Parathyroid adenoma (tissue), 2 donors: Measurements from ENCODE around the gene GPSM1.

ENCODE experiments used
- H2AFZ ChIP-seq: fragments of 300-600 bp; sonication (generic); one replicate; pipeline ENCODE4 v1.7.0; 2017; ENCODE audit warnings: antibody characterized with exemption, mild to moderate bottlenecking
- H3K27ac ChIP-seq: fragments of 300-600 bp; sonication (generic); one replicate; pipeline ENCODE4 v1.7.0; 2017
- H3K27me3 ChIP-seq: fragments of 300-600 bp; sonication (generic); one replicate; pipeline ENCODE4 v1.7.0; 2017; ENCODE audit warnings: low read length; ENCODE audit not compliant: control insufficient read depth, insufficient read depth
- H3K36me3 ChIP-seq: fragments of 300-600 bp; sonication (generic); one replicate; pipeline ENCODE4 v1.7.0; 2017; ENCODE audit warnings: low read length; ENCODE audit not compliant: control insufficient read depth, insufficient read depth
- H3K4me1 ChIP-seq: fragments of 300-600 bp; sonication (generic); one replicate; pipeline ENCODE4 v1.7.0; 2017; ENCODE audit warnings: control low read depth
- H3K4me2 ChIP-seq: fragments of 300-600 bp; sonication (generic); one replicate; pipeline ENCODE4 v1.7.0; 2017; ENCODE audit warnings: low read length
- H3K4me3 ChIP-seq: fragments of 300-600 bp; sonication (generic); one replicate; pipeline ENCODE4 v1.7.0; 2017; ENCODE audit warnings: low read depth, low read length
- H3K79me2 ChIP-seq: fragments of 300-600 bp; sonication (generic); one replicate; pipeline ENCODE4 v1.7.0; 2017; ENCODE audit warnings: control low read depth
- H3K9ac ChIP-seq: fragments of 300-600 bp; sonication (generic); one replicate; pipeline ENCODE4 v1.7.0; 2017; ENCODE audit warnings: mild to moderate bottlenecking
- H3K9me3 ChIP-seq: fragments of 300-600 bp; sonication (generic); one replicate; pipeline ENCODE4 v1.7.0; 2017; ENCODE audit warnings: low read length; ENCODE audit not compliant: control insufficient read depth
- CTCF ChIP-seq: fragments of 300-600 bp; sonication (generic); IDR thresholded peaks from one replicate; pipeline ENCODE4 v1.7.0; 2017; ENCODE audit warnings: antibody characterized with exemption, mild to moderate bottlenecking
- donor health status: primary hyperparathyroidism.

Gene GPSM1

GRCh38 chr9:136377341-136378169 is 50.2 kb downstream of the GPSM1 start:
- H3K36me3 ChIP-seq = no peaks in the 10 kb centered on the region
- H3K27ac ChIP-seq = no peak overlapping the region
- no peak overlapping the region for H3K4me3 ChIP-seq
- H3K27me3 ChIP-seq = no peaks in the 10 kb centered on the region
- no peak overlapping the region for H3K9ac ChIP-seq
- H3K79me2 ChIP-seq = no peaks in the 10 kb centered on the region
- TF ChIP-seq CTCF = no peak
- no peak overlapping the region for H2AFZ ChIP-seq
- no peaks in the 10 kb centered on the region for H3K9me3 ChIP-seq
- H3K4me2 ChIP-seq = no peak overlapping the region
- H3K4me1 ChIP-seq = no peaks in the 10 kb centered on the region

GRCh38 chr9:136378170-136379002 is 51.0 kb downstream of the GPSM1 start:
- Histone ChIP-seq H3K4me3 (no peak overlapping the region), H3K36me3 (no peaks in the 10 kb centered on the region), H3K9ac (no peak overlapping the region), H3K9me3 (no peaks in the 10 kb centered on the region), H3K79me2 (no peaks in the 10 kb centered on the region), H2AFZ (no peak overlapping the region), H3K4me1 (no peaks in the 10 kb centered on the region), H3K4me2 (no peak overlapping the region), H3K27ac (no peak overlapping the region), H3K27me3 (no peaks in the 10 kb centered on the region)
- TF ChIP-seq CTCF = no peak

GRCh38 chr9:136379003-136379287 is 51.6 kb downstream of the GPSM1 start:
- no peak overlapping the region for H3K9ac ChIP-seq

GRCh38 chr9:136379401-136379800 is 52.1 kb downstream of the GPSM1 start:
- H3K79me2 ChIP-seq = no peaks in the 10 kb centered on the region
- H3K36me3 ChIP-seq = no peaks in the 10 kb centered on the region
- H3K27me3 ChIP-seq = no peaks in the 10 kb centered on the region
- no peaks in the 10 kb centered on the region for H3K4me1 ChIP-seq
- H3K9ac ChIP-seq = no peak overlapping the region
- H2AFZ ChIP-seq = no peak overlapping the region
- no peaks in the 10 kb centered on the region for H3K9me3 ChIP-seq
- H3K27ac ChIP-seq = no peak overlapping the region
- no peak for TF ChIP-seq CTCF
- H3K4me2 ChIP-seq = no peak overlapping the region
- no peak overlapping the region for H3K4me3 ChIP-seq

More at GRCh38 chr9:136379003-136379287, 51.6 kb downstream of the GPSM1 start:
- H3K4me2 ChIP-seq = no peak overlapping the region
- H3K36me3 ChIP-seq = no peaks in the 10 kb centered on the region
- no peak overlapping the region for H2AFZ ChIP-seq
- no peaks in the 10 kb centered on the region for H3K4me1 ChIP-seq
- no peak overlapping the region for H3K4me3 ChIP-seq
- H3K79me2 ChIP-seq = no peaks in the 10 kb centered on the region
- no peak for TF ChIP-seq CTCF
- H3K9me3 ChIP-seq = no peaks in the 10 kb centered on the region
- H3K27ac ChIP-seq = no peak overlapping the region
- no peaks in the 10 kb centered on the region for H3K27me3 ChIP-seq
